ENCODE measurements around the gene CLIC5.

DNA sequence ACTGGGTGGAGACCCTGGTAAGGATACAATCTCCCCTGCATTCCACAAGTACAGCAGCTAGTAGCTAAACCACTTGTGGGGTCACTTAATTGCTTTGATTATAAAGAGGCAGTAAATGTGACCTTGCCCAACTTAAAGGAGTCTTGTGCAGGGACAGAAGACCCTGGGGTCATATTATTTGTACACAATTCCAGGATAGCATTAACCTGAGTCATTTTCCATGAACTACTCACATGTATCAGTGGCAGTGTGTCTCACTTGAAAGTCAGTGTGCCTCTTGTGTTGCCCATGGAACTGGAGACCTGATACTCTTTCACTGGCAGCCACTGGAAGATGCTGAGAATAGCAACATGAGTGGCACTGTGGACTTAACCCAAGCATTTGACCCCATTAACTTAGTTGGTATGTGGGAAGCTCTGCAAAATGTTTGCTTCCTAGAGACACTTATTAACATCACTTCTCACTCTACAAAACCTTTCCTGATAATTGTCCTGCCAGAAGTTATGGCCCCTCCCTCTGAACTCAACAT lies 28.9 kb downstream of the CLIC5 start:
- TF ChIP-seq POLR2A (IDR thresholded peaks at IDR 0.05), result no peak
- TF ChIP-seq, protein P1, sequence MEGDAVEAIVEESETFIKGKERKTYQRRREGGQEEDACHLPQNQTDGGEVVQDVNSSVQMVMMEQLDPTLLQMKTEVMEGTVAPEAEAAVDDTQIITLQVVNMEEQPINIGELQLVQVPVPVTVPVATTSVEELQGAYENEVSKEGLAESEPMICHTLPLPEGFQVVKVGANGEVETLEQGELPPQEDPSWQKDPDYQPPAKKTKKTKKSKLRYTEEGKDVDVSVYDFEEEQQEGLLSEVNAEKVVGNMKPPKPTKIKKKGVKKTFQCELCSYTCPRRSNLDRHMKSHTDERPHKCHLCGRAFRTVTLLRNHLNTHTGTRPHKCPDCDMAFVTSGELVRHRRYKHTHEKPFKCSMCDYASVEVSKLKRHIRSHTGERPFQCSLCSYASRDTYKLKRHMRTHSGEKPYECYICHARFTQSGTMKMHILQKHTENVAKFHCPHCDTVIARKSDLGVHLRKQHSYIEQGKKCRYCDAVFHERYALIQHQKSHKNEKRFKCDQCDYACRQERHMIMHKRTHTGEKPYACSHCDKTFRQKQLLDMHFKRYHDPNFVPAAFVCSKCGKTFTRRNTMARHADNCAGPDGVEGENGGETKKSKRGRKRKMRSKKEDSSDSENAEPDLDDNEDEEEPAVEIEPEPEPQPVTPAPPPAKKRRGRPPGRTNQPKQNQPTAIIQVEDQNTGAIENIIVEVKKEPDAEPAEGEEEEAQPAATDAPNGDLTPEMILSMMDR (IDR thresholded peaks at IDR 0.05), result no peak
